EL (cell line): Measurements from ENCODE around the gene PTPRA.
"Not testable (repeated sequence)": the region's sequence is repeated elsewhere in the genome, so short reads cannot be mapped to it uniquely, and the experiment has no call there.

Source experiments
- DNase-seq: peaks from one replicate; pipeline ENCODE4 v3.0.0-alpha.2; 2016

The PTPRA gene

GRCh38 chr20:3010985-3011723 lies 137.9 kb downstream of the PTPRA start:
- DNase-seq: peak; percentile 52

- DNase-seq: no peak
Measured at GRCh38 chr20:3011752-3012151, 138.5 kb downstream of the PTPRA start.

- DNase-seq: no peak
Measured at GRCh38 chr20:3013771-3014170, 140.5 kb downstream of the PTPRA start.

- no peak for DNase-seq
Measured at GRCh38 chr20:3014179-3014578, 140.9 kb downstream of the PTPRA start.

GRCh38 chr20:3014662-3015061 lies 141.4 kb downstream of the PTPRA start:
- DNase-seq: no peak

- DNase-seq: not testable (repeated sequence)
Measured at GRCh38 chr20:3015302-3015701, 142.0 kb downstream of the PTPRA start.

GRCh38 chr20:3021327-3021726 lies 148.0 kb downstream of the PTPRA start:
- no peak for DNase-seq

- DNase-seq: no peak
Measured at GRCh38 chr20:3021777-3022176, 148.5 kb downstream of the PTPRA start.

GRCh38 chr20:3022559-3023490 lies 149.5 kb downstream of the PTPRA start:
- DNase-seq: not testable (repeated sequence)

- DNase-seq: no peak
Measured at GRCh38 chr20:3027987-3028386, 154.7 kb downstream of the PTPRA start.

GRCh38 chr20:3031524-3032147 lies 158.4 kb downstream of the PTPRA start:
- DNase-seq: no peak

GRCh38 chr20:3032624-3033023 lies 159.3 kb downstream of the PTPRA start:
- DNase-seq: no peak

- DNase-seq: no peak
Measured at GRCh38 chr20:3037654-3038053, 164.4 kb downstream of the PTPRA start.

- DNase-seq: no peak
Measured at GRCh38 chr20:3038454-3038853, 165.2 kb downstream of the PTPRA start.

GRCh38 chr20:3039426-3039825 lies 166.1 kb downstream of the PTPRA start:
- no peak for DNase-seq

- DNase-seq: no peak
Measured at GRCh38 chr20:3040086-3040485, 166.8 kb downstream of the PTPRA start.

- DNase-seq: no peak
Measured at GRCh38 chr20:3041854-3042409, 168.7 kb downstream of the PTPRA start.

GRCh38 chr20:3042625-3043024 lies 169.3 kb downstream of the PTPRA start:
- no peak for DNase-seq

- DNase-seq: no peak
Measured at GRCh38 chr20:3043322-3043721, 170.0 kb downstream of the PTPRA start, which contains the start of gene GNRH2. GNRH2 (plus strand) TSS chr20:3043622; CDS start chr20:3044415, 793 bp downstream.

- DNase-seq: no peak
Measured at GRCh38 chr20:3044336-3044965, 171.2 kb downstream of the PTPRA start.

GRCh38 chr20:3045042-3045815 lies 171.9 kb downstream of the PTPRA start:
- DNase-seq: no peak
